HCT116 (cell line): ENCODE data around the gene KDM5A. TPM values are rescaled to one million over a fixed set of nuclear protein-coding genes. Genes with fewer than 3 reads are reported as not detected.

Source experiments
- ATAC-seq: fragments of 200-7000 bp; cut with Tn5 transposase; 2 replicates; pipeline ENCODE4 v1.9.1; 2020; ENCODE audit warnings: mild to moderate bottlenecking, moderate library complexity
- BruUV-seq: library from RNA; stranded (reverse); fragments of 400-500 nt; replicated peaks from 2 replicates; lab custom pipeline; 2021; lab: Mats Ljungman, UMichigan
- CTCF ChIA-PET: fragments of 300-600 bp; sonication (Branson Sonifier 250); formaldehyde crosslinking; loops from one replicate; lab custom pipeline; 2021; ENCODE audit warnings: antibody characterized with exemption; lab: Charles Lee
- POLR2A ChIA-PET: fragments of 300-600, 350-600 bp; sonication (Branson Sonifier 250); formaldehyde crosslinking; loops from one replicate; lab custom pipeline; 2021; ENCODE audit warnings: antibody characterized with exemption; lab: Charles Lee
- RAD21 ChIA-PET, 2 experiments: fragments of 300-600 bp; sonication (Branson Sonifier 250); formaldehyde crosslinking; loops; one replicate each; lab custom pipeline; 2023; ENCODE audit warnings: low total read pairs in 2 of 2; ENCODE audit not compliant: uncharacterized antibody in 2 of 2, unreplicated experiment in 2 of 2, low non-redundant PET in 1 of 2; lab: Charles Lee
- DNase-seq: peaks from one replicate; pipeline ENCODE4 v3.0.0-alpha.2; 2010; ENCODE audit warnings: low read depth, low spot score
- H2AFZ ChIP-seq: fragments of 200-600 bp; shearing (Covaris generic), sonication (generic); 2 replicates; pipeline ENCODE4 v1.6.1; 2017; ENCODE audit warnings: low read depth, mixed run types, mixed read lengths, antibody characterized with exemption, low read length; ENCODE audit not compliant: poor library complexity, severe bottlenecking
- H3K27ac ChIP-seq: 2 replicates; pipeline ENCODE4 v1.5.1; 2012; ENCODE audit warnings: low read depth, low read length
- H3K27me3 ChIP-seq: fragments of 200-600 bp; sonication (generic); 2 replicates; pipeline ENCODE4 v1.6.1; 2016; ENCODE audit warnings: mixed run types, low read length, mixed read lengths; ENCODE audit not compliant: insufficient read depth
- H3K36me3 ChIP-seq, 2 experiments: fragments of 200-500 bp in 1 of 2; fragments of 200-600 bp in 1 of 2; sonication (Bioruptor generic) in 1 of 2; sonication (generic) in 1 of 2; 2 replicates each; pipeline versions ENCODE4 v1.5.1 to v1.6.1; 2014 to 2016; ENCODE audit warnings: low read length in 2 of 2, inconsistent platforms in 1 of 2, mixed read lengths in 1 of 2, mixed run types in 1 of 2; ENCODE audit not compliant: insufficient read depth in 2 of 2, control insufficient read depth in 1 of 2
- H3K4me1 ChIP-seq, 2 experiments: fragments of 200-600 bp in 1 of 2; sonication (generic) in 1 of 2; 2 replicates each; pipeline versions ENCODE4 v1.5.1 to v1.6.1; 2012 to 2017; ENCODE audit warnings: low read length in 2 of 2, inconsistent platforms in 1 of 2, mild to moderate bottlenecking in 1 of 2, mixed read lengths in 1 of 2, mixed run types in 1 of 2, moderate library complexity in 1 of 2; ENCODE audit not compliant: insufficient read depth in 2 of 2, control insufficient read depth in 1 of 2
- H3K4me2 ChIP-seq: fragments of 200-600 bp; sonication (generic); 2 replicates; pipeline ENCODE4 v1.6.1; 2017; ENCODE audit warnings: mixed run types, low read length, mixed read lengths
- H3K4me3 ChIP-seq, 2 experiments: fragments of 200-600 bp in 1 of 2; sonication (generic) in 1 of 2; replicated peaks in 1 of 2; 2 replicates each; pipeline ENCODE4 v1.5.1; 2011 to 2016; ENCODE audit warnings: low read length in 2 of 2, control low read depth in 1 of 2, low read depth in 1 of 2, mild to moderate bottlenecking in 1 of 2, mixed read lengths in 1 of 2, mixed run types in 1 of 2
- H3K79me2 ChIP-seq: fragments of 200-600 bp; sonication (generic); 2 replicates; pipeline ENCODE4 v1.6.1; 2017; ENCODE audit warnings: mild to moderate bottlenecking, mixed run types, low read length, moderate library complexity, mixed read lengths; ENCODE audit not compliant: insufficient read depth
- H3K9ac ChIP-seq: fragments of 200-600 bp; sonication (generic); 2 replicates; pipeline ENCODE4 v1.6.1; 2016; ENCODE audit warnings: low read length, mixed read lengths
- H3K9me2 ChIP-seq: fragments of 200-600 bp; sonication (generic), shearing (Covaris generic); 2 replicates; pipeline ENCODE4 v1.6.1; 2017; ENCODE audit warnings: mixed run types, mild to moderate bottlenecking, moderate library complexity; ENCODE audit not compliant: insufficient read depth
- H3K9me3 ChIP-seq, 2 experiments: fragments of 200-500 bp in 1 of 2; fragments of 200-600 bp in 1 of 2; sonication (Bioruptor generic) in 1 of 2; sonication (generic) in 1 of 2; 2 replicates each; pipeline ENCODE4 v1.6.1; 2014 to 2017; ENCODE audit warnings: low read length in 2 of 2, mixed read lengths in 2 of 2, inconsistent platforms in 1 of 2, low read depth in 1 of 2, mild to moderate bottlenecking in 1 of 2, mixed run types in 1 of 2, moderate library complexity in 1 of 2; ENCODE audit not compliant: control insufficient read depth in 1 of 2, insufficient read depth in 1 of 2
- H4K20me1 ChIP-seq: fragments of 200-600 bp; sonication (generic), shearing (Covaris generic); 2 replicates; pipeline ENCODE4 v1.6.1; 2017; ENCODE audit warnings: mixed run types, mild to moderate bottlenecking, moderate library complexity; ENCODE audit not compliant: insufficient read depth
- CBX3 ChIP-seq: IDR thresholded peaks from 2 replicates; pipeline ENCODE4 v1.6.1; 2012; ENCODE audit warnings: low read depth
- CTCF ChIP-seq, 3 experiments: fragments of 200-600 bp in 1 of 3; sonication (generic) in 1 of 3; IDR thresholded peaks in 2 of 3; conservative IDR thresholded peaks in 1 of 3; 2 replicates each; pipeline ENCODE4 v1.5.1; 2012 to 2017; ENCODE audit warnings: low read depth in 2 of 3, low read length in 2 of 3, antibody characterized with exemption in 1 of 3, borderline replicate concordance in 1 of 3, control low read depth in 1 of 3, mild to moderate bottlenecking in 1 of 3, mixed read lengths in 1 of 3, mixed run types in 1 of 3, moderate library complexity in 1 of 3; ENCODE audit not compliant: insufficient read depth in 1 of 3
- ELF1 ChIP-seq: IDR thresholded peaks from 2 replicates; pipeline ENCODE4 v1.6.1; 2012; ENCODE audit warnings: low read depth, borderline replicate concordance
- POLR2A ChIP-seq: IDR thresholded peaks from 2 replicates; pipeline ENCODE4 v1.7.0; 2011; ENCODE audit warnings: borderline replicate concordance; ENCODE audit not compliant: insufficient read depth, insufficient read length; ENCODE audit errors: extremely low read depth
- POLR2AphosphoS5 ChIP-seq: IDR thresholded peaks from 2 replicates; pipeline ENCODE4 v1.6.1; 2011; ENCODE audit warnings: mild to moderate bottlenecking, low read depth, low read length, moderate library complexity
- REST ChIP-seq: IDR thresholded peaks from 2 replicates; pipeline ENCODE4 v1.6.1; 2012; ENCODE audit warnings: low read depth
- SIN3A ChIP-seq: IDR thresholded peaks from 2 replicates; pipeline ENCODE4 v1.6.1; 2012; ENCODE audit warnings: low read depth
- SP1 ChIP-seq: IDR thresholded peaks from 2 replicates; pipeline ENCODE4 v1.6.1; 2012; ENCODE audit warnings: low read depth
- SRF ChIP-seq: IDR thresholded peaks from 2 replicates; pipeline ENCODE4 v1.6.1; 2012; ENCODE audit warnings: low read depth
- TCF7L2 ChIP-seq: IDR thresholded peaks from 2 replicates; pipeline ENCODE4 v1.7.0; 2011; ENCODE audit warnings: borderline replicate concordance, inconsistent platforms; ENCODE audit not compliant: insufficient read depth, insufficient read length; ENCODE audit errors: extremely low read depth
- intact Hi-C: fragments of 100-400 bp; cut with micrococcal nuclease; formaldehyde crosslinking; loops from 2 replicates; pipeline ENCODE4 v1.10.0; 2022
- total RNA-seq: library from RNA; stranded (reverse); gene quantifications from one replicate; pipeline ENCODE4 v1.2.1, GENCODE V29; 2021; ENCODE audit not compliant: unreplicated experiment

KDM5A gene
- total RNA-seq, 1 experiment from 2014 or later = 49.0 TPM

GRCh38 chr12:323507-323906, 65.6 kb downstream of the KDM5A start:
- DNase-seq (no peak), ATAC-seq (no peak)
- Histone ChIP-seq H3K4me2 (no peak overlapping the region), H3K4me1 (no peaks in the 10 kb centered on the region), H3K9ac (no peak overlapping the region), H3K9me2 (no peaks in the 10 kb centered on the region), H3K27ac (no peak overlapping the region), H3K36me3 (peaks cover 18 to 44% of the 10 kb centered on the region in 2 experiments; a peak in 3 of 4 replicates), H3K9me3 (no peaks in the 10 kb centered on the region), H3K27me3 (no peaks in the 10 kb centered on the region), H3K4me3 (no peak overlapping the region), H2AFZ (no peak overlapping the region), H4K20me1 (no peaks in the 10 kb centered on the region), H3K79me2 (no peaks in the 10 kb centered on the region)
- ChIA-PET POLR2A (no interaction called here), CTCF (no interaction called here), RAD21 (no interaction called here)
- intact Hi-C loops = no loop called here
- no peak for TF ChIP-seq REST
- TF ChIP-seq SIN3A = no peak
- TF ChIP-seq POLR2A = no peak
- TF ChIP-seq SRF = no peak
- TF ChIP-seq ELF1 = no peak
- no peak for TF ChIP-seq SP1
- no peak for TF ChIP-seq CTCF (IDR thresholded peaks at IDR 0.05 in 2 of 3, conservative IDR thresholded peaks at IDR 0.05 in 1 of 3; ENCODE audit: borderline replicate concordance in 1 of 3, insufficient read depth in 1 of 3, low read depth in 2 of 3, low read length in 2 of 3)
- no peak for TF ChIP-seq TCF7L2
- no peak for TF ChIP-seq POLR2AphosphoS5
- no peak for TF ChIP-seq CBX3
- no TSS peak for BruUV-seq
